Limb (tissue), 2 donors: ENCODE measurements around the gene PLXNB2.
"Not testable (repeated sequence)": the region's sequence is repeated elsewhere in the genome, so short reads cannot be mapped to it uniquely, and the experiment has no call there.

ENCODE experiments used
- DNase-seq, 2 donors: peaks; one replicate each; pipeline ENCODE4 v3.0.0-alpha.2; 2016; ENCODE audit errors: extremely low spot score in 2 of 2

Gene PLXNB2

DNA sequence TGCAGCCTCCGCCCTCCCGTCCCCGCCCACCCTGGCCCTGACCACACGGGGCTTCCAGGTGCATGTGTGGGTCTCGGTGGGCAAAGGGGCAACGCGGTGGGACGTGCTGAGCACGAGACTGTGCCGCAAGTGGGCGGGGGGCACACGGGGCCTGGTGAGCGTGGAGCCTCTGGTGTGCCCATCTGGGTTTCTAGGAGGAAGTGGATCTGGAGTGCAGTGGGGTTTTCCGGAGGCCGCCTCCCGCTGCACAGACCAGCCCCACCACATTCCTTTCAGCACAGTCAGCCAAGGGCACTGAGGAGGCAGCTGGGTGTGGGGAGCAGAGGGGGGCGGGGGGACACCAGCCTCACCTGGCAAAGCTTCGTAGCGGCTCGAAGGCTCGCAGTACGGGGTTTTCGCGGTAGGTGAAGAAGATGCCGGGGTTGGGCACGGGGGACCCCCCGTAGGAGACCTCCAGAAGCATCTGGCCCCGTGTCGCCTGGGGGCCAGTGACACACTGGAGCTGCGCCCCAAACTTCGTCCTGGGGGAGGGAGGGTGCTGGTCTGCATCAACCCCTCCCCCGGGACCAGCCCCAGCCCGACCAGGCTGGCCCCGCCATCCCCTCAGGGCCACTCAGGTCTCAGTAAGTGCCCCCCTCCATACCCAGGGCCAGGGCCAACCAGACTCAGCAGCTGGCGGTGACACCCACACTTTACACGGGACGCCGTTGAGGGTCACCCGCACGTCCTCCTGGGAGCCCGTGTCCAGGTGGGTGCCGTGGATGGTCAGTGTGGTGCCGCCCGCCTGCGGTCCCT lies 24.9 kb downstream of the PLXNB2 start:
- DNase-seq: no peak

DNA sequence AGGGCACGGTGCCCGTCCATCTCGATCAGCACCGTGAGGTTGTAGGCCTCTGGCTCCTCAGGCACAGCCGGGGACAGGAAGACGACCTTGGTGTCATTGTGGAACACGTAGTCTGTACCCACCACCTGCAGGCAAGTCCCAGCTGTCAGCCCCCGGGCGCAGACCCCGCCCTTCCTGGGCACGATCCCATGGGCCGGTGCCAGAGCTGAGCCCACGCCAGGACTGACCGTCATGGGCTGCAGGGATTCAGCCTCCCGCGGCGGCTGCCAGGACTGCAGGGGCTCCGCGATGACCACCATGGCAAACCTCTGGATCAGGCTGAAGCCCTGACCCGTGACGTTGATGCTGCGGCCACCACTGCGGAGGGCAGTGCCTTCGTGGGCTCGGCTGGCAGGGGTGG lies 25.5 kb downstream of the PLXNB2 start:
- DNase-seq: no peak

- no peak for DNase-seq
Measured at GRCh38 chr22:50281384-50281760, 26.1 kb downstream of the PLXNB2 start.

- no peak for DNase-seq
Measured at GRCh38 chr22:50280708-50281383, 26.6 kb downstream of the PLXNB2 start.

DNA sequence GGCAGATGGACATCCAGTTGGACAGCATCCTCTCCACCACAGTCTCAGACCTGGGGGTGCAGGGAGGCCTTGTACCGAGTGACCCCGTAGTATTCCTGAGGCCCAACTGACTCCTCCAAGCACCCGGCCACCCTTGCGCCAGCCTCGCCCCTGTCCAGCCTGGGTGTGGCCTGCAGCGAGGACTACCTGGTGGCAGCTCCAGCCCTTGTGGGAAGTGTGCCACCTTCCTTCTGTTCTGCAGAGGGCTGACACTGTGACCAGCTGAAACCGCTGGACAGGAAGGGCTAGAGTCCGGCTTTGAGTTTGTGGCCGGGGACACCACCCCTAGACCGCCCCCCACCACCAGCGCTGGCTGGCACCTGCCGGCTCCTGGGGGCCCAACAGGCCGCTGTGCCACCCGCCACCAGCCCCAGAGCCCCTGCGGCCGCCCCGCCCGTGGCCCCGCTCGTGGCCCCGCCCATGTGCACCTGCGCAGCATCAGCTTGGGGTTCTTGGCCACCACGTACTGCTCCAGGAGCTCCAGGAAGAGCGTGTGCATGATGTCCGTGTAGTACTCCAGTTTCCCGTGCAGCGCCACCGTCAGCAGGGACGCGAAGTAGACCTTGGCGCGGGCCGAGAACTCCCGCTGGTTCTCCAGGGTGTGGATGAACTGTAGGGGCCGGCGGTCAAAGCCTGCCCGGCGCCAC lies 27.3 kb downstream of the PLXNB2 start:
- no peak for DNase-seq

- no peak for DNase-seq
Measured at GRCh38 chr22:50278956-50279619, 28.4 kb downstream of the PLXNB2 start.

GRCh38 chr22:50278461-50278860 lies 29.0 kb downstream of the PLXNB2 start:
- DNase-seq: no peak

GRCh38 chr22:50277761-50278160 lies 29.7 kb downstream of the PLXNB2 start:
- no peak for DNase-seq

DNA sequence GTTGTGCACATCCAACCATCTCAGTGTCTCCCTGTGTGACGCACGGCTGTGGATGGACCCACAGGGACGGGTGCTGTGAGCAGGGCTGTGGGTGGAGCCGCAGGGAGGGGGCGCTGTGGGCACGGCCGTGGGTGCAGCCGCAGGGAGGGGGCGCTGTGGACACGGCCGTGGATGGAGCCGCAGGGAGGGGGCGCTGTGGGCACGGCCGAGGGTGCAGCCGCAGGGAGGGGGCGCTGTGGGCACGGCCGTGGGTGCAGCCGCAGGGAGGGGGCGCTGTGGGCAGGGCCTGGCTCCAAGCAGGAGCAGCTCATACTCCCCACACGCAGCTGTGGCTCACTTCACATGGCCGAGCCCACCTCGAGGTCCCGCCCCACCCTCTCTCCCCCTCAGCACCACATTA lies 31.3 kb downstream of the PLXNB2 start:
- DNase-seq: peak in 1 of 2 donors; percentile 74

- DNase-seq: no peak
Measured at GRCh38 chr22:50275181-50276055, 32.0 kb downstream of the PLXNB2 start.

DNA sequence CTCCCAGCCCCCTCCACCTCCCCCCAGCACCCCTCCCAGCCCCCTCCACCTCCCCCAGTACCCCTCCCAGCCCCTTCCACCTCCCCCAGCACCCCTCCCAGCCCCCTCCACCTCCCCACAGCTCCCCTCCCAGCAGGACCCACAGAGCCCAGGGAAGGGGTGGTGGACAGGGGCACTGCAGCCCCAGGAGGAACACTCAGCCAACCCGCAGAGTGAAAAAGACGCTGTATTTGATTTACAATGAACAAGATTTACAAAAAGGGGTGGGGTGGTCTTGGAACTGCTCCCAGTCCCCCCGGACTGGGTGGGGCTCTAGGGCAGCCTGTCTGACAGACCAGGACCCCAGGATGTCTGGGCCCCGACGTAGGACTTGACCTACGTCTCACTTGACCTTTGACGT lies 32.7 kb downstream of the PLXNB2 start:
- no peak for DNase-seq

- peak in 1 of 2 donors; percentile 69 for DNase-seq
Measured at GRCh38 chr22:50274311-50274710, 33.1 kb downstream of the PLXNB2 start.

- DNase-seq: not testable (repeated sequence)
Measured at GRCh38 chr22:50273781-50274180, 33.7 kb downstream of the PLXNB2 start.

DNA sequence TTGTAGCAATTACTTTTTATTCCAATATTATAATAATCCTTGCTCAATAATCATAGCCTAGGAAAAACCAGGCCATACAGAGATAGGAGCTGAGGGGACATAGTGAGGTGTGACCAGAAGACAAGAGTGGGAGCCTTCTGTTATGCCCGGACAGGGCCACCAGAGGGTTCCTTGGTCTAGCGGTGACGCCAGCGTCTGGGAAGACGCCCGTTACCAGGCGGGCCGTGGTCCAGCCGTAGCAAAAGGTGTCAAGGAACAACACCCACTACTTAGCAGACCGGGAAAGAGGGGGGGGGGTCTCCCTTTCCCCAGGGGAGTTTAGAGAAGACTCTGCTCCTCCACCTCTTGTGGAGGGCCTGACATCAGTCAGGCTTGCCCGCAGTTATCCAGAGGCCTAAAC lies 34.1 kb downstream of the PLXNB2 start:
- not testable (repeated sequence) for DNase-seq

DNA sequence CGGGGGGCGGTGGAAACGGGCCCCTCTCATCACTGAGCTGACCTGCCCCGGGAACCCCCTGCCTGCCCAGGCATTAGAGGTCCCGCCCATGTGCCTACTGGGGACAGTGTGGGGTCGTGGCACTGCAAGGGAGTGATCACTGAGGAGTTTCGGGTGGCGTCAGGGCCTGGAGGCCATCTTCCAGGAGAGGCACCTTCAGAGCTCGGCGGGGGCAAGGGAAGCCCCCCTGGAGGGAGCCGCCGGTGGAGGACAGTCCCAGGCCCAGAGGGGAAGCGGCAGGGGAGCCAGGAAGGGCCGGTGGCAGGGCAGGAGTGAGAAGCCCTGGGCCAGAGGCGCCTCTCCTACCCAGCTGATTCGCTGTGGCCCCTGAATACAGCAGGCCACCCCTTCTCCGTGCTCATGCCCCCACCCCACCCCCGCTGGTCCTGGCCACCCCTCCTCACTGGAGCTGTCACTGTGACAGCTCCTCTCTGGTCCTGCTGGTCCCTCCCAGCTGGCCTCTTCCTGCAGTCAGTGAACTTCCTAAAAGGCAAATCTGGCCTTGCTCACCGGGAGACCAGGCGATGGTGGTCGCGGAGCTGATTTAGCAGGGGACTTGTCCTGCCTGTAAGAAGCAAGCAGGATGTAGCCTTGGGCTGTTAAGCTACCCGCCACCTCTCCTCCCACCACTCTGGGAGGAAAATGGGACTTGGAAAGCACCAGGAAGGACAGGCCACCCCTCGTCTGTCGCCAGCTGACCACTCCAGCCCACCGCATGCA lies 35.2 kb downstream of the PLXNB2 start:
- DNase-seq: no peak

DNA sequence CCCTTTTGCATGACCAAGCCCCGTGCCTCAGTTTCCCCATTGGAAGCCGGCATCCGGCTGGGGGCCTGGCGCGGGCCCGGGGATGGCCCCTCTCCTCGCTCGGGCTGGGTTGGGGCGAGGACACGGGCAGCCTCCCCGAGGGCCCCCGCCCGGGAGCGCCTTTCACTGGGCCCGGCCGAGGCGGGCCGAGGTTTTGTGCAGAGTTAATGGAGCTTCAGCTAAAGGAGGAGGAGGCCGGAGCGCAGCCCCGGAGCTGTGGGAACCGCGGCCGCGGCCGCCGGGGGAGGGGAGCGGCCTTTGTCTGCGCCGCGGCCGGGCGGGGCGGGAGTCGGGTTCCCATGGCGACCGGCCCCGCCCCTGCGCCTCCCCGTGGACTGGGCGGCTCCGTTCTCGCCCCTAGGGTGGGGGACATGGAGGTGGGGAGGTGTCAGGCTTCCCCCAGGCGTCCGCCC lies 35.9 kb downstream of the PLXNB2 start:
- DNase-seq: peak in 1 of 2 donors; percentile 83

DNA sequence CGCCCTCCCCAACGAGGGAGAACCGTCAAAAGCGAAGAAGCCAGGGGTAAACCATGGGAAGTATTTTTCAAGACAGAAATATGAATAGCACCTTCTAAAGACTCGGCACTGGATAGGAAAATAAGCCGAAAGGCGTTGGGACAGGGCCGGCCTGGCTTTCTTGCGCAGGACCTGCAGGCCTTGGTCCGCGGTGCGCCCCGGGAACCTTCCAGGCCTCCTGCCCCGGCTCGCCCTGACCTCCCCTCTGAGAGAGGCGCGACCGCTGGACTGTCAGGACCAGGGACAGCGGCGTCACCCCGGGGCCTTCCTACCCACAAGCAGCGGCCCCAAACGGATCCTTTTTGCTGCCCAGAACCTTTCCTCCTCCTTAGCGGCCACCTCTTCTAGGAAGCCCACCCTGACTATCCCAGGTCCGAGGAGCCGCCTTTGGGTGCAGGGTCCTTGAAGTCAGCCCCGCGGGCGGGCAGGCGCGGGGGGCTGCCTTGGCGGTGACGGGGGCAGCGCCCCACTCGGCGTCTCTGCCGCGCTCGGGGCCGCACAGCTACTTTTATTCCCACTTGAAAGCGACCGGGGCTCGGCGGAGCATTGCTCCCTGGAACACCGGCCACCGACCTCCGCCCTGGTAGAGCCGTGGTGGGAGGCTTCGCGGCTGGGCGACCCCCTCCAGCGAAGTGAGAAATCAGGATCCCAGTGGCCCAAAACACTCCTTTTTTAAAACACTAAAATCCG lies 36.6 kb downstream of the PLXNB2 start:
- DNase-seq: peak in 1 of 2 donors; percentile 80

DNA sequence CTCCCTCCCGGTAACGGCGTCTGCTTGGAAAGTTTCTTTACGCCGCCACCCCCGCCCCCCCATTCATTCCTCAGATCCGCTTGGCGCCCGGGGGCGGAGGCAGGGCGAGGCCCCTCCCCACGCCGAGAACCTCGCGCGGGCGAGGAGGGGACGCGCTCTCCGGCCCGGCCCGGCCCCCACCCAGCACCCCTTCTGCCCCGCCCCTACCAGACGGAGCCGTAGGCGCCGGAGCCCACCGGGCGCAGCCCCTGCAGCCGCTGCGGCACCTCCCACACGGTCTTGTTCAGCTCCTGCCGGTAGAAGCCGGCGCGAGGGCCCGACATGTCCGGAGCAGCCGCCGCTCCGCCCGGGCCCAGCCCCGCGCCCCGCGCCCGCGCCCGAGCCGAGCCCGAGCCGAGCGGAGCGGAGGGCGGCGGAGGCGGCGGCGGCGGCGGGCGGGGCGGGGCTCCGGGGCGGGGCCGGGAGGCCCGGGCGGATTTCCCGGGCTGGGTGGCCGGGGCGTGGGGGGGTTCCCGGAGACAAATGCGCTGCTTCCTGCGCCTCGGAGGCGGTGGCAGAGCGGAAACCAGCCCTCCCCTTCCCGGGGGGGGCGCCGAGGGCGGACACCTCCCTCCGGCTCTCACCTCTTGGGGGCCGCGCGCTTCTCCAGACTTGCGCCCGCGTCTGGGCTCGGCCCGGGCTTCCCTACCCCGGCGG lies 37.3 kb downstream of the PLXNB2 start, which contains the start of gene MAPK11:
MAPK11 (minus strand) TSS at position 411 of the 696 bp plus-strand sequence; CDS start at position 323, 88 bp downstream.
- DNase-seq: peak in 1 of 2 donors; percentile 75

DNA sequence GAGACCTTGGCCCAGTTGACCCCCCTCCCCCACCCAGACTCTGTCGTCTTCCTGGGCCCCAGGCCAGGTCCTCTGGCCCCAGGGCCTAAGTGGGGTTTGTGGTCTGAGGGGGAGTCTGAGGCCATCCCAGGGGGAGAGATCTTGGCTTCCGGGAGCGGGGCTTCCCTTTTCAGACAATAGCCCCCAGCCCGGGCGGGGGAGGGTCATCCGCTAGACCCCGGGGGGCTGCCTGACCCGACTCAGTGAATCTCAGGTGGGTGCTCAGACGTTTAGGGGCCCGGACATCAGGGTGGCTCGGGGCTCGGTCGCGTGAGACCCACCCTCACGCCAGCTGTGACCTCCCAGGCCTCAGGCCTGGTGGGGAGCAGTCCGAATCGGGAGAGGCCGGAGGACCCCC lies 37.9 kb downstream of the PLXNB2 start:
- DNase-seq: no peak
